HUES64 (cell line): Measurements from ENCODE around the gene GFOD1.
"Not testable (repeated sequence)": the region's sequence is repeated elsewhere in the genome, so short reads cannot be mapped to it uniquely, and the experiment has no call there.

Source experiments
- H3K27ac ChIP-seq: 2 replicates; pipeline ENCODE4 v1.7.0; 2013; ENCODE audit warnings: low read depth, low read length, inconsistent platforms
- H3K27me3 ChIP-seq: 2 replicates; pipeline ENCODE4 v1.6.1; 2013; ENCODE audit warnings: mild to moderate bottlenecking, low read length; ENCODE audit not compliant: insufficient read depth
- H3K36me3 ChIP-seq: 2 replicates; pipeline ENCODE4 v1.6.1; 2013; ENCODE audit warnings: mild to moderate bottlenecking, low read length; ENCODE audit not compliant: insufficient read depth
- H3K4me1 ChIP-seq: 2 replicates; pipeline ENCODE4 v1.6.1; 2013; ENCODE audit warnings: mild to moderate bottlenecking, low read length, moderate library complexity; ENCODE audit not compliant: insufficient read depth
- H3K4me3 ChIP-seq: 2 replicates; pipeline ENCODE4 v1.5.1; 2013; ENCODE audit warnings: mild to moderate bottlenecking, low read length, moderate library complexity
- H3K9ac ChIP-seq: 2 replicates; pipeline ENCODE4 v1.6.1; 2013; ENCODE audit warnings: mild to moderate bottlenecking, low read depth, low read length
- H3K9me3 ChIP-seq: 2 replicates; pipeline ENCODE4 v1.6.1; 2013; ENCODE audit warnings: low read depth, low read length; ENCODE audit not compliant: insufficient read depth
- WGBS: fragments of 150-250, 120-280 bp; methylation state at CpG from one replicate; pipeline ENCODE4 v1.1.7; 2013; ENCODE audit warnings: missing lambda C conversion rate; 5-methylcytosine and 5-hydroxymethylcytosine counted together

GFOD1 gene

DNA sequence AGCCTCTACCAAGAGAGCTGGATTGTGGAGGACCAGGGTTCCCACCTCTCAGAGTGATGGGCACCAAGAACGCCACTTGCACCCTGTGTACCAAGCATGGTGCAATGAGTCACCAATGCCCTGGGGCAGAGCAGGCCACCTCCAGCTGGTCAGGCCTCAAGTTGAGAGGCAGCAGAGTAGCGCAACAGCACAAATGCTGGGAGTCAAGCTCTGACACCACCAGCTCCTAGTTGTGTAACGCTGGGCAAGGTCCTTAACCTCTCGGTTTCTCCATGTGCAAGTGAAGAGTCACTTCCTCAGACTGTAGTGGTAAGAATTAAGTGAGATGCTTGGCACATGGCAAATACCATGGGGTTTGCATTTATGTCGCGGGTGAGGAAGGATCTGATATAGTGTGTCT, 25.6 kb downstream of the GFOD1 start:
- Histone ChIP-seq H3K4me3 (no peak overlapping the region), H3K4me1 (peaks cover 31% of the 10 kb centered on the region), H3K27me3 (no peaks in the 10 kb centered on the region)

DNA sequence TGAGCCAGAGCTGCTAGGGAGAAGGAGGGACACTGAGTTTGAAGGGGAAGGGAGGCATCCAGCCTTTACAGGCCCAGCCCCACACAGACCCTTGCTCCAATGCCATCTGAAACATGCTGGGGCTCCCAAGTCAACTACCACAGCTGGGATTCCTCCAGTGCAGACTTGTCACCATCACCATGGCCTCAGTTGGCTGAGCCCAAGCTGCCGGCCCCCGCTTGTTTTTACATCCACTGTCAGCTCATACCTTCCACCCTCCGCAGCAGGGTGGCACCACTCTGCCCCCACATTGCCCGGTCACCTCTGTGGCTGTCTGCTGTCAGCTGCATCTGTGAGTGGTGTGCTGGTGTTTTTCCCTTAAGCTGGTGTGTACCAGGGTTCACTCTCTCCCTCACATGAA, 26.1 kb downstream of the GFOD1 start:
- peaks cover 31% of the 10 kb centered on the region for H3K4me1 ChIP-seq
- H3K27ac ChIP-seq = no peak overlapping the region
- WGBS = 94% methylated on average over 4 of the region's 4 CpGs
- no peak overlapping the region for H3K9ac ChIP-seq
- H3K9me3 ChIP-seq = no peaks in the 10 kb centered on the region
- no peaks in the 10 kb centered on the region for H3K27me3 ChIP-seq
- H3K4me3 ChIP-seq = no peak overlapping the region
- H3K36me3 ChIP-seq = no peaks in the 10 kb centered on the region

More for the DNA sequence above, 25.6 kb downstream of the GFOD1 start:
- WGBS = 87% methylated on average over 6 of the region's 6 CpGs
- no peak overlapping the region for H3K27ac ChIP-seq
- H3K9me3 ChIP-seq = no peaks in the 10 kb centered on the region
- no peak overlapping the region for H3K9ac ChIP-seq
- H3K36me3 ChIP-seq = no peaks in the 10 kb centered on the region

DNA sequence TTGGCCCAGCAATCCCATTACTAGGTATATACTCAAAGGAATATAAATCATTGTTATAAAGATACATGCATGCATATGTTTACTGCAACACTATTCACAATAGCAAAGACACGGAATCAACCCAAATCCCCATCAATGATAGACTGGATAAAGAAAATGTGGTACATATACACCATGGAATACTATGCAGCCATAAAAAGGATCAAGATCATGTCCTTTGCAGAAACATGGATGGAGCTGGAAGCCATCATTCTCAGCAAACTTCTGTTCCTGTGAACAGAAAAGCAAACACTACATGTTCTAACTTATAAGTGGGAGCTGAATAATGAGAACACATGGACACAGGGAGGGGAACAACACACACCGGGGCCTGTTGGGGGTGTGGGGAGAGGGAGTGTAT, 27.1 kb downstream of the GFOD1 start:
- H3K27me3 ChIP-seq, H3K9me3 ChIP-seq, H3K4me3 ChIP-seq, H3K36me3 ChIP-seq, H3K9ac ChIP-seq, H3K27ac ChIP-seq: not testable (repeated sequence)
- H3K4me1 ChIP-seq = peaks cover 26% of the 10 kb centered on the region
- WGBS = no CpG with 5 or more reads among the region's 2 CpGs

DNA sequence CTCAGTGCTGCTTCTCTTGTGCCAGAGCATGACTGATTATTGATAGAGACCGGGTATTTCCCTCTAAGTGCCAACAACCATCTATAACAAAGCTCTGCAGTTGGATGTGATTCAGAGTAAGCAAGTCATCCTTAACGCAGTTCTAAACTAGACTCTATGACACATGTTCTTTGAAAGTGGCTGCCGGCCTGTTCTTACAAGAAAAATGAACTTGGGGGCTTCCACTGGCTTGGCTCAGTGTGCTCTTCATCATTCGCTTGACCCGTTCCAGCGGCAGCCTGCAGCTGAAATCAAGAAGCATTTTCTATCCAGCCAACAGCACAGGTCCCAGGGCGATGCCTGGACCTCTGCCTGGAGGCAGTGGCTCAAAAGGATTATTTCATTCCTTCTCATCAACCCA, 29.8 kb downstream of the GFOD1 start:
- Histone ChIP-seq H3K9ac (no peak overlapping the region), H3K4me3 (no peak overlapping the region), H3K27ac (no peak overlapping the region), H3K4me1 (peaks cover 16% of the 10 kb centered on the region), H3K27me3 (no peaks in the 10 kb centered on the region), H3K36me3 (no peaks in the 10 kb centered on the region), H3K9me3 (no peaks in the 10 kb centered on the region)
- WGBS = 95% methylated on average over 7 of the region's 7 CpGs

DNA sequence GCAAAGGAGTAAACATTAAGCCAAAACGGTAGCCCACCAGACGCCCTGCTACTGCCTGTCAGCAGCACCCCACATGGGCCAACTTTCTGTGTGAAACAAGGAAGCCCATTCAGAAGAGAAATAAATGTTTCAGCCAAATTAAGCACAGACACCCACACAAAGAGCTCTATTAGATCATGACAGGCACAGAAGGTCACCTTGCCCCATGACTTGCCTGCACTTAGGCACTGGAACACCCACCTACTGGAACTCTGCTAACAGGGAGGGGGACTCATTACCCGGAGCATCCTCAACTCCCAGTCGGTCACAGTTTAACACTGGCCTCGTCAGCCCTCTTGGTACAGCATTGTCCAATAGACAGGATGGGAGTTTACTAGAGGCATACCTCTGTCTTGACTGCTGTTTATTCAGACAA, 31.8 kb downstream of the GFOD1 start:
- H3K4me3 ChIP-seq = no peak overlapping the region
- 0 out of 2 replicates have a peak, but pooled peaks cover 3% of the 10 kb centered on the region for H3K4me1 ChIP-seq
- no peak overlapping the region for H3K27ac ChIP-seq
- no peaks in the 10 kb centered on the region for H3K9me3 ChIP-seq
- no peak overlapping the region for H3K9ac ChIP-seq
- WGBS = 90% methylated on average over 5 of the region's 5 CpGs
- H3K27me3 ChIP-seq = no peaks in the 10 kb centered on the region
- H3K36me3 ChIP-seq = no peaks in the 10 kb centered on the region

GRCh38 chr6:13454286-13455221, 32.8 kb downstream of the GFOD1 start:
- Histone ChIP-seq H3K27ac (no peak overlapping the region), H3K9me3 (no peaks in the 10 kb centered on the region), H3K27me3 (no peaks in the 10 kb centered on the region), H3K4me1 (0 out of 2 replicates have a peak, but pooled peaks cover 3% of the 10 kb centered on the region), H3K36me3 (no peaks in the 10 kb centered on the region), H3K9ac (no peak overlapping the region), H3K4me3 (no peak overlapping the region)
- whole genome bisulfite sequencing = 83% methylated on average over 11 of the region's 11 CpGs

DNA sequence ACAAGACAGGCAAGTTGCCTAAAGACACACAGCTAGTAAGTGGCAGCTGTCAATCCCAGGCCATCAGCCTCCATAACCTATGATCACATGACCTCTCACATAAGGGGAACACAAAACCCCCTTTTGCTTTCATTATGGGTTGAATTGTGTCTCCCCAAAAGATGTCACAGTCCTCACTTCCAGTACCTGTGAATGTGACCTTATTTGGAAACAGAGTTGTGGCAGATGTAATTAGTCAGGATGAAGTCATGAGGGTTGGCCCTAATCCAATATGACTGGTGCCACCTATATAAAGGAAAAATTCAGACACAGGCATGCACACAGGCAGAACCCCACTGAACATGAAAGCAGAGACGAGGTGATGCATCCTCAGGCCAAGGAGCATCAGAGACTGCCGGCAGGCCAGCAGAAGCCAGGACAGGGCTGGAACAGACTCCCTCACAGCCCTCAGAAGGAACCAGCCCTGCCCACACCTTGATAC, 33.6 kb downstream of the GFOD1 start:
- Histone ChIP-seq H3K27ac (no peak overlapping the region), H3K4me1 (0 out of 2 replicates have a peak, but pooled peaks cover 3% of the 10 kb centered on the region)
- WGBS = 93% methylated on average over 2 of the region's 2 CpGs

DNA sequence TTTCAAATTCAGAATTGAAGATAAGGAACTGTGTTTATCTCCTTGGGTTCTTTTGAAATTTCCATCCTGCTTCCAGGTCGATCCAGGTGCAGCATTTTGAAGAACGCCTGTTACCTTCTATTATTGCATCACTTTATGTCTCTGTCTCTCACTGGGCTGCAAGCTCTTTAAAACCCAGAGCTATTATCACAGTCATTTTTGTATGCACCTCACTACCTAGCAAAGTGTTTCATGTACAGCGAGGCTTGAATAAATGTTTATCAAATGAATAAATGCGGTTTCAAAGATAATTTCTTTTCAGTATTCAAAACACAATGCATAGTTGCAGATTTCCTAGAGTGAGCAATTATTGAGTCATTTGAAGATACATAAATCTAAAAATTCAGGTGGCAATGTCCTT, 34.2 kb downstream of the GFOD1 start:
- Histone ChIP-seq H3K9ac (no peak overlapping the region), H3K27ac (no peak overlapping the region), H3K27me3 (no peaks in the 10 kb centered on the region), H3K9me3 (no peaks in the 10 kb centered on the region), H3K4me3 (no peak overlapping the region), H3K4me1 (0 out of 2 replicates have a peak, but pooled peaks cover 5% of the 10 kb centered on the region), H3K36me3 (no peaks in the 10 kb centered on the region)
- WGBS = 90% methylated on average over 2 of the region's 4 CpGs

More for the DNA sequence above, 33.6 kb downstream of the GFOD1 start:
- Histone ChIP-seq H3K9me3 (no peaks in the 10 kb centered on the region), H3K27me3 (no peaks in the 10 kb centered on the region), H3K4me3 (no peak overlapping the region), H3K36me3 (no peaks in the 10 kb centered on the region), H3K9ac (no peak overlapping the region)

DNA sequence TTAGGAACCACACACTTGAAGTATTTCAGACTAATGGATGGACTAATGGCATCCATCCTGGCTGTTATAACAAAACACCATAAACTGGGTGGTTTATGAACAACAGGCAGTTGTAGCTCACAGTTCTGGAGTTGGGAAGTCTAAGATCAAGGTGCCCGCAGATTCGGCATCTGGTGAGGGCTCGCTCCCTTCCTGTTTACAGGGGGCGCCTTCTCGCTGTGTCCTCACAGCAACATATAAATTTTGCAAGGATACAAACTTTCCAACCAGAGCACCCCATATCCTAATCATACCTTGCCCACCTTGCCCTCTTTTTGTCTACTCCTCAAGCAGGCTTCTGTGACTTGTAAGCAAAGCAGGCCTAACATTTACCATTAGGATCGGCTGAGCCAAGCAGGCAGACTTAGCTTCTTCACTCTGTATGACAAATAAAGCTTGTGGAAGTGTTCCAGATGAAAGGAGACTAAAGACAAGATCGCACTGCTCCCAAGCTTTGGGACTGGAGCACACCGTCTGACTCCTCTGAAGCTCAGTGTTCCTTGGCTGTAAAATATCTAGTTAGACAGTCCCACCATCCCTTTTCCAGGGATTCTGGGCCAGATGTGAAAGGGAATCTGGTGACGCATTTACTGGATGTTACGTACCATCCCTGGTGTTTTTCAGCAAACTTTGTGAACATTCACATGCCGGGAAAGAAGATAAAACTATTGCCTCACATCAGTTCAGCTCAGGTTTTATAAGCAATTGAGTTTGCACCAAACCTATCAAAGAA, 34.9 kb downstream of the GFOD1 start:
- Histone ChIP-seq H3K9me3 (no peaks in the 10 kb centered on the region), H3K27me3 (no peaks in the 10 kb centered on the region), H3K27ac (no peak overlapping the region), H3K4me3 (no peak overlapping the region), H3K4me1 (0 out of 2 replicates have a peak, but pooled peaks cover 5% of the 10 kb centered on the region), H3K9ac (no peak overlapping the region), H3K36me3 (no peaks in the 10 kb centered on the region)
- WGBS = 85% methylated on average over 11 of the region's 11 CpGs

- Histone ChIP-seq H3K36me3 (no peaks in the 10 kb centered on the region), H3K27ac (no peak overlapping the region), H3K9me3 (no peaks in the 10 kb centered on the region), H3K4me3 (no peak overlapping the region), H3K4me1 (0 out of 2 replicates have a peak, but pooled peaks cover 5% of the 10 kb centered on the region), H3K27me3 (no peaks in the 10 kb centered on the region), H3K9ac (no peak overlapping the region)
- 94% methylated on average over 15 of the region's 15 CpGs for WGBS
Measured at GRCh38 chr6:13451181-13451895, 36.1 kb downstream of the GFOD1 start.
